Activated CD4-positive, alpha-beta T cell treated with anti-CD3 and anti-CD28 coated beads for 1 hour (primary cell): ENCODE data around the gene LSM2.
"Not testable (repeated sequence)": the region's sequence is repeated elsewhere in the genome, so short reads cannot be mapped to it uniquely, and the experiment has no call there.

Source experiments
- DNase-seq: peaks from one replicate; pipeline ENCODE4 v3.0.0-alpha.2; 2020

The LSM2 gene

GRCh38 chr6:31826793-31827285, 20.1 kb upstream of the LSM2 start:
- DNase-seq, result no peak

GRCh38 chr6:31825553-31825952, 18.8 kb upstream of the LSM2 start:
- no peak for DNase-seq

- DNase-seq, result not testable (repeated sequence)
These were observed 16.9 kb upstream of the LSM2 start for GRCh38 chr6:31823592-31824196.

GRCh38 chr6:31822036-31822821, 15.5 kb upstream of the LSM2 start:
- DNase-seq, result peak; percentile 46

- peak; percentile 32 for DNase-seq
These were observed 14.7 kb upstream of the LSM2 start for GRCh38 chr6:31821301-31822035.

- DNase-seq, result not testable (repeated sequence)
These were observed 13.6 kb upstream of the LSM2 start for GRCh38 chr6:31820399-31820798.

GRCh38 chr6:31819871-31820299, 13.1 kb upstream of the LSM2 start:
- no peak for DNase-seq

- not testable (repeated sequence) for DNase-seq
These were observed 11.3 kb upstream of the LSM2 start for GRCh38 chr6:31817929-31818511.

- DNase-seq, result not testable (repeated sequence)
These were observed 10.6 kb upstream of the LSM2 start for GRCh38 chr6:31817133-31817928.

GRCh38 chr6:31815025-31815838, 8.5 kb upstream of the LSM2 start, which contains the start of the genes HSPA1A and HSPA1L:
TSS of gene HSPA1A (plus strand) at chr6:31815543. CDS start at chr6:31815757, 214 bp downstream.
TSS of gene HSPA1L (minus strand) at chr6:31815283. CDS start at chr6:31811972, 3,311 bp downstream.
- peak; percentile 54 for DNase-seq

- DNase-seq, result peak; percentile 48
These were observed 7.9 kb upstream of the LSM2 start for GRCh38 chr6:31814677-31815024.

- DNase-seq, result no peak
These were observed 6.7 kb upstream of the LSM2 start for GRCh38 chr6:31813465-31813849.

- no peak for DNase-seq
These were observed 4.9 kb upstream of the LSM2 start for GRCh38 chr6:31811645-31812044.

GRCh38 chr6:31808599-31808998, 1.8 kb upstream of the LSM2 start:
- DNase-seq, result not testable (repeated sequence)

- no peak for DNase-seq
These were observed 762 bp downstream of the LSM2 start for GRCh38 chr6:31805939-31806469.

GRCh38 chr6:31801031-31801927, 5.5 kb downstream of the LSM2 start:
- DNase-seq, result not testable (repeated sequence)

GRCh38 chr6:31799781-31800180, 7.0 kb downstream of the LSM2 start:
- no peak for DNase-seq

- DNase-seq, result no peak
These were observed 9.2 kb downstream of the LSM2 start for GRCh38 chr6:31797588-31797987.

- no peak for DNase-seq
These were observed 9.8 kb downstream of the LSM2 start for GRCh38 chr6:31796993-31797385.
